A673 (cell line): ENCODE data around the gene GPC6. TPM values are rescaled to one million over a fixed set of nuclear protein-coding genes. Genes with fewer than 3 reads are reported as not detected.

Experiments used
- BruUV-seq: library from RNA; stranded (reverse); fragments of 400-500 nt; replicated peaks from 2 replicates; lab custom pipeline; 2021; lab: Mats Ljungman, UMichigan
- CTCF ChIA-PET: fragments of 300-600 bp; sonication (Branson Sonifier 250); formaldehyde crosslinking; loops from one replicate; lab custom pipeline; 2022; ENCODE audit warnings: antibody characterized with exemption; lab: Charles Lee
- POLR2A ChIA-PET: fragments of 300-600 bp; sonication (Branson Sonifier 250); formaldehyde crosslinking; loops from one replicate; lab custom pipeline; 2022; ENCODE audit warnings: antibody characterized with exemption; ENCODE audit not compliant: low non-redundant PET; lab: Charles Lee
- DNase-seq: peaks from one replicate; pipeline ENCODE4 v3.0.0-alpha.2; 2015; ENCODE audit warnings: low spot score
- H3K27ac ChIP-seq: fragments of 200-600 bp; sonication (generic); 2 replicates; pipeline ENCODE4 v1.5.1; 2016; ENCODE audit warnings: mixed run types, low read depth, mild to moderate bottlenecking, mixed read lengths, antibody characterized with exemption, low read length; ENCODE audit not compliant: poor library complexity, severe bottlenecking
- H3K27me3 ChIP-seq: fragments of 200-600 bp; sonication (generic); replicated peaks from 2 replicates; pipeline ENCODE4 v1.6.1; 2017; ENCODE audit warnings: mixed run types, low read depth, mild to moderate bottlenecking, mixed read lengths, antibody characterized with exemption, low read length; ENCODE audit not compliant: insufficient read depth, poor library complexity
- H3K36me3 ChIP-seq: fragments of 200-600 bp; sonication (generic); 2 replicates; pipeline ENCODE4 v1.6.1; 2016; ENCODE audit warnings: mixed run types, mild to moderate bottlenecking, mixed read lengths, antibody characterized with exemption, low read length; ENCODE audit not compliant: insufficient read depth, poor library complexity, severe bottlenecking
- H3K4me1 ChIP-seq: fragments of 200-600 bp; sonication (generic); 2 replicates; pipeline ENCODE4 v1.6.1; 2017; ENCODE audit warnings: mixed run types, mild to moderate bottlenecking, mixed read lengths, antibody characterized with exemption, low read length; ENCODE audit not compliant: insufficient read depth, poor library complexity, severe bottlenecking
- H3K4me3 ChIP-seq: fragments of 200-600 bp; sonication (generic); 2 replicates; pipeline ENCODE4 v1.5.1; 2016; ENCODE audit warnings: low read depth, mixed run types, mild to moderate bottlenecking, mixed read lengths, low read length; ENCODE audit not compliant: poor library complexity, severe bottlenecking
- H3K9me3 ChIP-seq: fragments of 200-600 bp; sonication (generic); 2 replicates; pipeline ENCODE4 v1.6.1; 2016; ENCODE audit warnings: mixed run types, low read depth, mild to moderate bottlenecking, mixed read lengths, antibody characterized with exemption, low read length; ENCODE audit not compliant: poor library complexity, severe bottlenecking
- CTCF ChIP-seq: fragments of 300-800, 200-600 bp; sonication (generic); conservative IDR thresholded peaks from 2 replicates; pipeline ENCODE4 v1.5.1; 2017; ENCODE audit warnings: low read depth, mild to moderate bottlenecking, antibody characterized with exemption, low read length, moderate library complexity, mixed read lengths
- EZH2 ChIP-seq: fragments of 200-600 bp; sonication (generic); IDR thresholded peaks from 2 replicates; pipeline ENCODE4 v1.6.1; 2017; ENCODE audit warnings: borderline replicate concordance, low read depth, mild to moderate bottlenecking, mixed read lengths, antibody characterized with exemption, low read length; ENCODE audit not compliant: poor library complexity, severe bottlenecking
- intact Hi-C: fragments of 100-400 bp; cut with micrococcal nuclease; formaldehyde crosslinking; loops from one replicate; pipeline ENCODE4 v1.10.0; 2022; ENCODE audit not compliant: unreplicated experiment
- total RNA-seq: library from RNA; stranded (reverse); gene quantifications from 2 replicates; pipeline ENCODE4 v1.2.3, GENCODE V29; 2021

Gene GPC6
- total RNA-seq, 1 experiment from 2014 or later, result 23.3 TPM

GRCh38 chr13:93824286-93824685, 597.7 kb downstream of the GPC6 start:
- H3K27ac ChIP-seq, result no peak overlapping the region
- intact Hi-C loops, result no loop called here
- no peak for TF ChIP-seq CTCF
- TF ChIP-seq EZH2, result no peak
- CTCF ChIA-PET, result no interaction called here
- H3K36me3 ChIP-seq, result no peaks in the 10 kb centered on the region
- no peaks in the 10 kb centered on the region for H3K27me3 ChIP-seq
- POLR2A ChIA-PET, result no interaction called here
- no TSS peak for BruUV-seq
- H3K4me3 ChIP-seq, result no peak overlapping the region
- H3K4me1 ChIP-seq, result peaks cover 7% of the 10 kb centered on the region
- H3K9me3 ChIP-seq, result no peaks in the 10 kb centered on the region
- DNase-seq, result peak; percentile 55

DNA sequence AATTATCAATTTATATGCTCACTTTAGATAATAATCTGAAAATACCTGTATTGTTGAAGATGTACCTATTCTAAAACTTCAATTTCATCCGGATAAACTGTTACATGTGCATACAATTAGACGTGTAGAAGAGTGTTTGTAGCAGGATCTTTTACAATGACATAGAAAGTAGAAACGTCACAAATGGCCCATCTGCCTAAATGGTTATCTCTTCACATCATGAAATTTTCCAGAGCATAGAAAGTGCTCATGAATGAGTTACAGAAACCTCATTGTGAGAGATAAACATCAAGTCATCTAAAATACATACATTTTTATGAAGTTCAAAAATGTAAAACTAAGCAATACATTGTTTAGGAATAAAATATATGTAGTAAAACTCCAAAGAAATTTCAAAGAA, 607.4 kb downstream of the GPC6 start:
- POLR2A ChIA-PET, result no interaction called here
- no peak overlapping the region for H3K27ac ChIP-seq
- H3K36me3 ChIP-seq, result no peaks in the 10 kb centered on the region
- TF ChIP-seq CTCF (no peak), EZH2 (no peak)
- intact Hi-C loops, result no loop called here
- no peak for DNase-seq
- CTCF ChIA-PET, result no interaction called here
- no peaks in the 10 kb centered on the region for H3K27me3 ChIP-seq
- H3K9me3 ChIP-seq, result no peaks in the 10 kb centered on the region
- H3K4me3 ChIP-seq, result no peak overlapping the region
- H3K4me1 ChIP-seq, result no peaks in the 10 kb centered on the region
- no TSS peak for BruUV-seq

DNA sequence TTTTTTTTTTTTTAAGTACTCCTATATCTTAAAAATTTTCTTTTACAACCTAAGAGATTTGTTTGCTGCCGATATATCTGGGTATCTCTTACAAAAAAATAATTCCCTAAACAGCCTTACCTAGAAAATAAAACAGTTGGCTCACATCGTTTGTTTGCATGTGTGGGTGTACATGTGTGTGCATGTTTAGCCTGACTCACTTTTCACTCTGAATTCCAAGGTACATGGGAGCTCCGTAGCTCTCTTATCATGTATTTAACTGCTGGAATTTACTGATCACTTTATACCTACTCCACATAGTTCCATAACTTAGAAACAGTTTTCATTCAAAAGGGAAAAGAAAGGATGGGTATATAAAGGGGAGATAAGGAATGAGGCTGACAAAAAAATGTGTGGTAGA, 616.5 kb downstream of the GPC6 start:
- DNase-seq, result no peak
- no peaks in the 10 kb centered on the region for H3K9me3 ChIP-seq
- intact Hi-C loops, result no loop called here

More for the DNA sequence above, 616.5 kb downstream of the GPC6 start:
- POLR2A ChIA-PET, result no interaction called here
- CTCF ChIA-PET, result no interaction called here
- Histone ChIP-seq H3K36me3 (no peaks in the 10 kb centered on the region), H3K4me1 (no peaks in the 10 kb centered on the region), H3K27ac (no peak overlapping the region), H3K27me3 (no peaks in the 10 kb centered on the region), H3K4me3 (no peak overlapping the region)
- TF ChIP-seq CTCF (no peak), EZH2 (no peak)
- no TSS peak for BruUV-seq
